ENCODE measurements around the gene GLRA3.

GLRA3 gene

GRCh38 chr4:174853629-174854028 lies 24.6 kb upstream of the GLRA3 start:
- Mint-ChIP-seq H3K9me3 (peaks cover 11% of the 10 kb centered on the region), H3K36me3 (ENCODE audit: low read depth) (no peaks in the 10 kb centered on the region), H3K27ac (no peak overlapping the region), H3K27me3 (no peaks in the 10 kb centered on the region), H3K4me1 (ENCODE audit: low read depth) (no peaks in the 10 kb centered on the region), H3K4me3 (no peak overlapping the region)
- intact Hi-C loops (cut with micrococcal nuclease), result no loop called here

GRCh38 chr4:174848596-174848995 lies 19.5 kb upstream of the GLRA3 start:
- H3K27me3 Mint-ChIP-seq, result no peaks in the 10 kb centered on the region
- H3K9me3 Mint-ChIP-seq, result no peaks in the 10 kb centered on the region
- no peak overlapping the region for H3K4me3 Mint-ChIP-seq
- H3K4me1 Mint-ChIP-seq (ENCODE audit: low read depth), result no peaks in the 10 kb centered on the region
- H3K36me3 Mint-ChIP-seq (ENCODE audit: low read depth), result no peaks in the 10 kb centered on the region
- H3K27ac Mint-ChIP-seq, result no peak overlapping the region
- intact Hi-C loops (cut with micrococcal nuclease), result no loop called here

GRCh38 chr4:174847801-174848427 lies 18.9 kb upstream of the GLRA3 start:
- Mint-ChIP-seq H3K4me1 (ENCODE audit: low read depth) (no peaks in the 10 kb centered on the region), H3K9me3 (no peaks in the 10 kb centered on the region), H3K4me3 (no peak overlapping the region), H3K36me3 (ENCODE audit: low read depth) (no peaks in the 10 kb centered on the region), H3K27ac (no peak overlapping the region), H3K27me3 (no peaks in the 10 kb centered on the region)
- intact Hi-C loops (cut with micrococcal nuclease), result no loop called here

GRCh38 chr4:174835536-174835935 lies 6.5 kb upstream of the GLRA3 start:
- Mint-ChIP-seq H3K4me1 (ENCODE audit: low read depth) (no peaks in the 10 kb centered on the region), H3K27ac (no peak overlapping the region), H3K27me3 (no peaks in the 10 kb centered on the region), H3K4me3 (no peak overlapping the region), H3K36me3 (ENCODE audit: low read depth) (no peaks in the 10 kb centered on the region), H3K9me3 (peaks cover 16% of the 10 kb centered on the region)
- intact Hi-C loops (cut with micrococcal nuclease), result no loop called here

GRCh38 chr4:174834477-174834876 lies 5.4 kb upstream of the GLRA3 start:
- intact Hi-C loops (cut with micrococcal nuclease), result no loop called here
- peaks cover 16% of the 10 kb centered on the region for H3K9me3 Mint-ChIP-seq
- no peaks in the 10 kb centered on the region for H3K4me1 Mint-ChIP-seq (ENCODE audit: low read depth)
- H3K36me3 Mint-ChIP-seq (ENCODE audit: low read depth), result no peaks in the 10 kb centered on the region
- H3K27ac Mint-ChIP-seq, result no peak overlapping the region
- peaks cover 4% of the 10 kb centered on the region for H3K27me3 Mint-ChIP-seq
- no peak overlapping the region for H3K4me3 Mint-ChIP-seq

GRCh38 chr4:174826660-174827059 lies 2.4 kb downstream of the GLRA3 start:
- H3K27me3 Mint-ChIP-seq, result peaks cover 14% of the 10 kb centered on the region
- H3K27ac Mint-ChIP-seq, result no peak overlapping the region
- intact Hi-C loops (cut with micrococcal nuclease), result no loop called here
- H3K9me3 Mint-ChIP-seq, result no peaks in the 10 kb centered on the region
- H3K4me1 Mint-ChIP-seq (ENCODE audit: low read depth), result no peaks in the 10 kb centered on the region
- no peak overlapping the region for H3K4me3 Mint-ChIP-seq
- no peaks in the 10 kb centered on the region for H3K36me3 Mint-ChIP-seq (ENCODE audit: low read depth)

GRCh38 chr4:174815282-174815681 lies 13.8 kb downstream of the GLRA3 start:
- no peaks in the 10 kb centered on the region for H3K27me3 Mint-ChIP-seq
- no peaks in the 10 kb centered on the region for H3K4me1 Mint-ChIP-seq (ENCODE audit: low read depth)
- H3K9me3 Mint-ChIP-seq, result peaks cover 15% of the 10 kb centered on the region
- H3K27ac Mint-ChIP-seq, result no peak overlapping the region
- intact Hi-C loops (cut with micrococcal nuclease), result no loop called here
- no peak overlapping the region for H3K4me3 Mint-ChIP-seq
- H3K36me3 Mint-ChIP-seq (ENCODE audit: low read depth), result no peaks in the 10 kb centered on the region

- Mint-ChIP-seq H3K9me3 (peaks cover 15% of the 10 kb centered on the region), H3K27ac (no peak overlapping the region), H3K27me3 (no peaks in the 10 kb centered on the region), H3K4me3 (no peak overlapping the region), H3K4me1 (ENCODE audit: low read depth) (no peaks in the 10 kb centered on the region), H3K36me3 (ENCODE audit: low read depth) (no peaks in the 10 kb centered on the region)
- intact Hi-C loops (cut with micrococcal nuclease), result no loop called here
These were observed 15.8 kb downstream of the GLRA3 start for GRCh38 chr4:174813292-174813691.

GRCh38 chr4:174810834-174811233 lies 18.2 kb downstream of the GLRA3 start:
- intact Hi-C loops (cut with micrococcal nuclease), result no loop called here
- Mint-ChIP-seq H3K9me3 (peaks cover 15% of the 10 kb centered on the region), H3K4me3 (no peak overlapping the region), H3K27me3 (no peaks in the 10 kb centered on the region), H3K36me3 (ENCODE audit: low read depth) (no peaks in the 10 kb centered on the region), H3K4me1 (ENCODE audit: low read depth) (no peaks in the 10 kb centered on the region), H3K27ac (no peak overlapping the region)

- Mint-ChIP-seq H3K4me1 (ENCODE audit: low read depth) (no peaks in the 10 kb centered on the region), H3K27ac (no peak overlapping the region), H3K27me3 (no peaks in the 10 kb centered on the region), H3K9me3 (peaks cover 3% of the 10 kb centered on the region), H3K36me3 (ENCODE audit: low read depth) (no peaks in the 10 kb centered on the region), H3K4me3 (no peak overlapping the region)
- intact Hi-C loops (cut with micrococcal nuclease), result no loop called here
These were observed 20.2 kb downstream of the GLRA3 start for GRCh38 chr4:174808836-174809235.

- Mint-ChIP-seq H3K9me3 (no peaks in the 10 kb centered on the region), H3K27me3 (no peaks in the 10 kb centered on the region), H3K4me3 (no peak overlapping the region), H3K4me1 (ENCODE audit: low read depth) (no peaks in the 10 kb centered on the region), H3K36me3 (ENCODE audit: low read depth) (no peaks in the 10 kb centered on the region), H3K27ac (no peak overlapping the region)
- intact Hi-C loops (cut with micrococcal nuclease), result no loop called here
These were observed 20.9 kb downstream of the GLRA3 start for GRCh38 chr4:174808119-174808518.

GRCh38 chr4:174805746-174806145 lies 23.3 kb downstream of the GLRA3 start:
- Mint-ChIP-seq H3K4me3 (no peak overlapping the region), H3K4me1 (ENCODE audit: low read depth) (no peaks in the 10 kb centered on the region), H3K27ac (no peak overlapping the region), H3K9me3 (peaks cover 18% of the 10 kb centered on the region), H3K27me3 (no peaks in the 10 kb centered on the region), H3K36me3 (ENCODE audit: low read depth) (no peaks in the 10 kb centered on the region)
- intact Hi-C loops (cut with micrococcal nuclease), result no loop called here

GRCh38 chr4:174794543-174795094 lies 34.4 kb downstream of the GLRA3 start:
- H3K36me3 Mint-ChIP-seq (ENCODE audit: low read depth), result no peaks in the 10 kb centered on the region
- no peaks in the 10 kb centered on the region for H3K9me3 Mint-ChIP-seq
- no peaks in the 10 kb centered on the region for H3K4me1 Mint-ChIP-seq (ENCODE audit: low read depth)
- intact Hi-C loops (cut with micrococcal nuclease), result no loop called here
- H3K27me3 Mint-ChIP-seq, result no peaks in the 10 kb centered on the region
- H3K4me3 Mint-ChIP-seq, result no peak overlapping the region
- no peak overlapping the region for H3K27ac Mint-ChIP-seq

GRCh38 chr4:174789657-174790056 lies 39.4 kb downstream of the GLRA3 start:
- no peaks in the 10 kb centered on the region for H3K4me1 Mint-ChIP-seq (ENCODE audit: low read depth)
- H3K36me3 Mint-ChIP-seq (ENCODE audit: low read depth), result no peaks in the 10 kb centered on the region
- no peaks in the 10 kb centered on the region for H3K9me3 Mint-ChIP-seq
- H3K27ac Mint-ChIP-seq, result no peak overlapping the region
- H3K4me3 Mint-ChIP-seq, result no peak overlapping the region
- no peaks in the 10 kb centered on the region for H3K27me3 Mint-ChIP-seq
- intact Hi-C loops (cut with micrococcal nuclease), result no loop called here

Measured in dendritic cell treated with granulocyte-macrophage colony-stimulating factor and Interleukin-4, amounts not matched to agents 40 ng/mL and 50 ng/mL, for 4 days (primary cell).